Activated CD8-positive, alpha-beta memory T cell treated with anti-CD3 and anti-CD28 coated beads, Interleukin-2, amount 50 U/mL, for 1 hour (primary cell): Measurements from ENCODE around the gene SCEL.
"Not testable (repeated sequence)": the region's sequence is repeated elsewhere in the genome, so short reads cannot be mapped to it uniquely, and the experiment has no call there.

Experiments used
- DNase-seq: peaks from one replicate; pipeline ENCODE4 v3.0.0-alpha.2; 2020; ENCODE audit errors: extremely low read depth

Gene SCEL

DNA sequence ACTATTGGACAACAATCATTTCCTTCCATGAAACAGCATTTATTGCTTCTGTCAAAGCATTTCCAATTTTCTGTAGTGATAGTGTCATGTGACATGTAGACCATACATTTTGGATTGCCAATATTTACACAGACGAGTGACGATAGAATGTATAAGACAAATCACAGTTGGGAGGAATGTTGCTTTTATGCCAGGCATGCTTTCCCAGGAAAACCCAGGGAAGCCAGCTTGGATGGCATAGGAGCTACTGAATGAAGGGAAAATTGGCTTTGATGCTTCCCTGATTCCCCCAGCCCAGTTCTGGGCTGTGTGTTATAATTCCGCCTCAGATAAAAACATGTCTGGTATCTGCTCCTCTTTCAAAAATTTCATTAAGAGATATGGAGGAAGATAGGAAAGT, 22.5 kb downstream of the SCEL start:
- DNase-seq = no peak

DNA sequence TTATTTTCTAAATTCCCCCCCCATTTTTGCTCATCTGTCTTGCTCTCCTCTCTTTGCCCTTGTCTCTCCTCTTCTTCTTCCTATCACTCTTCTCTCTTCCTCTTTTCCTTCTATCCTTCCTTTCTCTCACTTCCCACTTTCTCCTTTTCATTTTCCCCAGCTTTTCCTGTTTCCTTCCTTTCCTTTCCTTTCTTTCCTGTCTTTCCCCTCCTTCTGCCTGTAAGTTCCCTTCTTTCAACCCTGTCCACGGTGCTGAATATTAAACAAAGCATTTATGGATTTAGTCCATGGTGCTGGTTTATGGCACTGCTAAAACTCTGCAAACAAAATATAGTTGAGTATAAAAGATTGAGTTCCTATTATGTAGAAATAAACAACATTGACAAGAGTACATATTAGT, 27.6 kb downstream of the SCEL start:
- DNase-seq = no peak

DNA sequence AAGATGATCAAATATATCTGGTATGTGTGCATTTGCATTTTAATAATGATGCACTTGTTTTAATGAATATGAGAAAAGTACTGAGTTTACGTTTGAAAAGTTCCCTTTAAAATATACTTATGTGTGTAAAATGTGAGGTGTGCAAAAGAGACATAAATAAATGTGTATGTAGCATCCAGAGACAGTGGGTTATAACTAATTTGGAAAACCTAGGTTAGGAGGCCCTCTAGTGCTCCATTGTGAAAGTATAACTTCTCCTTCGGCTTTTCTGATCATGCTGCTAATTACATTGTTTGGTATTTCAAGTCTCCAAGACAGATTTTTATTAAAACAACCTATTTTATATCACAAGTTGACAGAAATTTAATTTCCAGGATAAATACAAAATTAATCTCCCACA, 30.1 kb downstream of the SCEL start:
- no peak for DNase-seq

- DNase-seq = no peak
Measured at GRCh38 chr13:77571956-77572355, 36.5 kb downstream of the SCEL start.

- DNase-seq = no peak
Measured at GRCh38 chr13:77574096-77574495, 38.6 kb downstream of the SCEL start.

DNA sequence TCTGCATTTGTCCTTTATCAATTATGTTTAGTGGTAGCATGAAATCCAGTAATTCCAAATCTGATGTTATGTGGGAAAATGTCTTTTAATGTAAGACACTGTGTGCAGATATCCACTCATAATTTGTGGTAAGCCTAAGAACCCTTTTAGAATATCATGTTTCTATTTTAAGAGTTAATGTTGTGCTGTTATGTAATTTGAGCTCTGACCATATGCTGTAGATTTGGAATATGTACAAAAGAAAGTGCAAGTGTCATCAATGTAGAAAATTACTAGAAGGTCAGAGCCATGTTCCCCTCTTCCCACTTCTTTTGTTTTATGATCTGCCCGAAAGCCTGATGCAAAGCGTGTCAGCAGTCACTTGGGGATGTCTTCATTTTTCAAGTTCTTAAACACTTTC, 44.5 kb downstream of the SCEL start:
- no peak for DNase-seq

DNA sequence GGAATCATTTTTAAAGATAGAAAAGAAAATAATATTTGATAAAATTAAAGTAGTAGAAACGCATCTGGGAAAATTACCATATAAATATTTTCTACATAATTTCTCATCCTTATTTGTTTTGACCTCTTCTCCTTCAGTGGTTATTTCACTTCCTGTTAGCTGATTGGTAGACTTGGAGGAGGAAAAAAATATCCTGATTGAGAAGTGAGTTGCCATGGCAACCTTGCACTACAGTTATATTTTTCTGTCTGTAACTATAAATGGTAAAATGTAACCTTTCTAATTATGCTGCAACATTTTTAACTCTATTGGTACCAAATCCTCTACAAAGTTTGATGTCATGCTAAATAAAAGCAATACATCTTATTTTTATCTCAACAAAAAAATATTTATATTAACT, 45.2 kb downstream of the SCEL start:
- no peak for DNase-seq

DNA sequence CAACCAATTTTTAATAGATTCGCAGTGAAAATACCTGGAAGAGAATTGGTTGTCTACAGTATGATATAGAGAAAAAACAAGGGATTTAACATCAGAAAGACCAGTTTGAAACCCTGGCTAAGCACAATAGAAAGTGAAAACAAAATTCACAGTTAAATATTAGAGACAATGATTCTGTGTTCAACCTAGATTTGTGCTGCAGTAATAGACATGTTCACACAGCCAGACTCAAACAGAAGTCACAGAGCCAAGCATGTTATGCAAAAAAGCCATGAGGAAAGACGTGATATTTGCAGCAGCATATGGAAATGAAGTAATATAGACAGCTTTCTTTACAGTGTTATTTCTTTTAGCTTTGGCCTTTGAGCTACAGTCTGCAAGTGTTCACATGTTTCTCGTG, 48.1 kb downstream of the SCEL start:
- no peak for DNase-seq

- no peak for DNase-seq
Measured at GRCh38 chr13:77584106-77584505, 48.6 kb downstream of the SCEL start.

GRCh38 chr13:77595166-77595810, 59.8 kb downstream of the SCEL start:
- DNase-seq = no peak

DNA sequence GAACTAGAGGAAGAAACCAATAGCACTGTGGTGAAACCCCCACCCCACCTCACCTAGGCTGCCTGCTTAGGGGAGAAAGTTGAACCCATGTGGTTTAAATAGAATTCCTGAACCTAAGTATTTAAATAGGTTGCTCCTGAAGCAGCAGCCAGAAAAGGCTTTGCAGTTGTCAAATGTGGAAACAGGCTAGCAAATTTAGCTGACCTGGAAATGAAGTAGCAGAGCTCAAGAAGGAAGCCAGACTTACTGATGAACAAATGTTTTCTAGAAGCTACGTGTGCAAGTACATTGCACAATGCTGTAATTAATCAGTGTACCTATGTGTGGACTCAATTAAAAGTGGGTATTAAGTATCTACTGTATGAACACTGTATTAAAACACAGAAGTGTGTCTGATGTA, 61.3 kb downstream of the SCEL start:
- no peak for DNase-seq

DNA sequence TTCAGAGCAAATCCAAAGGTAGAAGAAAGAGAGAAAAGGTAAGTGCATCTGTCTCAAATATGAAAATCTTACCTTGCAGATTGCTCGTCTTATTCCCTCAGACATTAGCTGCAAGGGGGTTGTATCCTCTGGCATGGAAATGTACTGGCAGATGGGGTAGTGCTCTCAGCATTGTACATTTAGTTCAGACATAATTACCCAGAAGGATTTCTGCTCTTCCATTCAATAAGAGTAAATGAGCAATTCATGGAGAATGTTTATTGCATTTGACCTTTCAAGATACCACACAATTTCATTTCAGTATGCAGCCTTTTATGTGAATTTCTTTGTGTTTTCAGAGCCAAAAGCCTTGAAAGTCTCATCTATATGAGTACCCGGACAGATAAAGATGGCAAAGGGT, 63.8 kb downstream of the SCEL start:
- no peak for DNase-seq

GRCh38 chr13:77600701-77601100, 65.2 kb downstream of the SCEL start:
- DNase-seq = no peak

DNA sequence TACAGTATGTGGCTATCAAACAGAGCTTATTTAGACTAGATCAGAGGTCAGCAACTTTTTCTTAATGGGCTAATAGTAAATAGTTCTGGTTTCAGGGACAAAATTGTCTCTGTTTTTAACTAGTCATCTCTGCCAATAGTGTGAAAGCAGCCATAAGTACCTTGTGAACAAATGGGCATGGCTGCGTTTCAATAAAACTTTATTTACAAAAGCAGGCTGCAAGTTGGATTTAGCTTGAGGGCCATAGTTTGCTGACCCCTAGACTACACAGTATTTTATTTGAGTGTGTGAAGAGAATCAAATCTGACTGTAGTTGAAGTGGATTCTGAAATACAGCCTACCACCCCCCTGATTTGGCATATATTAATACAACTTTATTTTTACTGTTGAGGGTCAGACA, 75.6 kb downstream of the SCEL start:
- DNase-seq = no peak

GRCh38 chr13:77616027-77616426, 80.5 kb downstream of the SCEL start:
- DNase-seq = no peak

- no peak for DNase-seq
Measured at GRCh38 chr13:77619655-77620054, 84.1 kb downstream of the SCEL start.

- no peak for DNase-seq
Measured at GRCh38 chr13:77620138-77620537, 84.6 kb downstream of the SCEL start.

DNA sequence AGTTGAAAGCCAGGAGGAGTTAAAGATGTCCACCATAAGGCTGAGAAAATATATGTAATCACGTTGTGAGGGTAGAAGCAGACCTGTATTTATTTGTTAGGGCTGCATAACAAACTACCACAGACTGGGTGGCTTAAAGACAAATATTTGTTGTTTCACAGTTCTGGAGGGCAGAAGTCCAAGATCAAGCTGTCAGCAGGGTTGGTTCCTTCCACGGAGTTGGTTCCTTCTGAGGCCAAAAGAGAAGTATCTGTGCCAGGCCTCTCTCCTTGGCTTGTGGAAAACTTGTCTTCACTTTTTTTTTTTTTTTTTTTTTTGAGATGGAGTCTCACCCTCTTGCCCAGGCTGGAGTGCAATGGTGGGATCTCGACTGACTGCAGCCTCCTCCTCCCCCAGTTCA, 88.3 kb downstream of the SCEL start:
- no peak for DNase-seq

DNA sequence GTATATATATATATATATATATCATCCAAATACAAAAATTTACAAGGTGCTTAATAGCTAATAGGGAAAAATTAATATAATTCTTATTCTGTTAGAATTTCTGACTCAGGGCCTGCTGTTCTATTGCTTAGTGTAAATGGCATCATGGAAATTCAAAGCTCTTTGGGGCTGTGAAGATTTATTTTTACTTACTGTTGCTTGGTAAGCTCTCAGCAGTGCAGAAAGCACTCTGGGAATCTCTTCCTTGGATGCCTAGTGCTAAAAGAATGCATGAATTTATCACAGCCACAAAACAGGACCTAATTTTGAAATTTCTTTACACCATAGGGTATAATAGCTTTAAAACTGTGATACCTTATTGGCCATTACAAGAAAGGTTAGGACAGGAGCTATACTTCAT, 92.7 kb downstream of the SCEL start:
- DNase-seq = no peak

DNA sequence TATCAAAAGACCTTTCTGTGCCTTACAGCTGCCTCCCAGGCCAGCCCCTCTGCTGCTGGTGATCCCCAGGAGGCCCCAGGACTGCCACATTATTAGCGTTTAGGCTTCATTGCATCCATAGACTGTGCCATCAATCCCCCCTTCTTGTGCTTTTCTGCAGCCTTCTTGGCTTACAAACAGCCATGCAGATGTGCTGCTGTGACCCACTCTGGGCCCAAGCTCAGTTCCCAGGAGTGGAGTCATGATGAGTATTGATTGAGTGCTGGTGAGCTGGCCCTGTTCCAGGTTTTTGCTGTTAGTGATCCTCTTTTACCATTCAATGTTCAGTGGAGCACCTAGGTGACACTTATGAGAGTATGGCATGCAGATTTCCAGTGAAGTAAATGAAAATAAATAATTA, 102.1 kb downstream of the SCEL start:
- DNase-seq = no peak

GRCh38 chr13:77650409-77650808, 114.9 kb downstream of the SCEL start:
- DNase-seq = no peak

- no peak for DNase-seq
Measured at GRCh38 chr13:77653301-77653700, 117.8 kb downstream of the SCEL start.

GRCh38 chr13:77660016-77660415, 124.5 kb downstream of the SCEL start:
- DNase-seq = not testable (repeated sequence)

DNA sequence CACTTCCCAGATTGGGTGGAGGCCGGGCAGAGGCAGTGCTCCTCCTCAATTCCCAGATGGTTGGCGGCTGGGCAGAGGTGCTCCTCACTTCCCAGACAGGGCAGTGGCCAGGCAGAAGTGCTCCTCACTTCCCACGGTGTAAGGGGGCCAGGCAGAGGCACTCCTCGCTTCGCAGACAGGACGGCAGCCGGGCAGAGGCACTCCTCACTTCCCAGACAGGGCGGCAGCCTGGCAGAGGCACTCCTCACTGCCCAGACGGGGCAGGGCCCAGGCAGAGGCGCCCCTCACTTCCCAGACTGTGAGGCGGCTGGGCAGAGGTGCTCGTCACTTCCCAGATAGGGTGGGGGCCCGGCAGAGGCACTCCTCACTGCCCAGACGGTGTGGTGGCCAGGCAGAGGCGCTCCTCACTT, 125.3 kb downstream of the SCEL start:
- no peak for DNase-seq
